Left lung (tissue), 10 donors: ENCODE results near the gene MIS18BP1. TPM values are rescaled to one million over a fixed set of nuclear protein-coding genes. Genes with fewer than 3 reads are reported as not detected.

Experiments
- ATAC-seq: fragments of 200-7000 bp; cut with Tn5 transposase; one replicate; pipeline ENCODE4 v1.9.1; 2020; ENCODE audit warnings: moderate library complexity
- DNase-seq, 4 donors: peaks; one replicate each; pipeline ENCODE4 v3.0.0-alpha.2; 2013 to 2020
- H3K27ac ChIP-seq, 2 donors: fragments of 200-600 bp; sonication (generic) in 1 of 2; one replicate each; pipeline versions ENCODE4 v1.5.0 to v1.8.0; 2020 to 2021
- H3K27me3 ChIP-seq, 2 donors: fragments of 200-600 bp; sonication (generic) in 1 of 2; one replicate each; pipeline versions ENCODE4 v1.5.0 to v1.8.0; 2020 to 2021
- H3K36me3 ChIP-seq, 2 donors: fragments of 200-600 bp; sonication (generic) in 1 of 2; one replicate each; pipeline versions ENCODE4 v1.5.0 to v1.8.0; 2020 to 2021
- H3K4me1 ChIP-seq, 2 donors: fragments of 200-600 bp; one replicate each; pipeline ENCODE4 v1.8.0; 2021
- H3K4me3 ChIP-seq, 2 donors: fragments of 200-600 bp; sonication (generic) in 1 of 2; one replicate each; pipeline versions ENCODE4 v1.5.0 to v1.8.0; 2020 to 2021; ENCODE audit warnings: mild to moderate bottlenecking in 1 of 2
- H3K9me3 ChIP-seq, 2 donors: fragments of 200-600 bp; sonication (generic) in 1 of 2; one replicate each; pipeline versions ENCODE4 v1.5.0 to v1.8.0; 2020 to 2021
- intact Hi-C, 2 donors: fragments of 100-400 bp; cut with DNase I; formaldehyde crosslinking; loops; one replicate each; pipeline versions ENCODE4 v1.11.2 to v1.14.2; 2022
- polyA plus RNA-seq, 6 donors: library from polyadenylated mRNA; unstranded; fragments of 120-200 nt; gene quantifications; one replicate each; pipeline ENCODE4 v1.2.1, GENCODE V29; 2013; ENCODE audit not compliant: insufficient read length in 6 of 6
- total RNA-seq, 2 donors: library from RNA; stranded (reverse); fragmentation: NEBNext Ultra II Directional; extraction: Animal tissue kit (Norgen Biotek cat#: 25700); gene quantifications; one replicate each; pipeline ENCODE4 v1.2.1, GENCODE V29; 2021
- TF ChIP-seq, protein P1 (sequence below), 2 donors: fragments of 200-600 bp; sonication (generic) in 1 of 2; IDR thresholded peaks; one replicate each; pipeline versions ENCODE4 v1.5.0 to v1.8.0; 2021; ENCODE audit warnings: antibody characterized with exemption in 2 of 2
- donor health status: DM: no; HTN: yes; CAD: no.
- donor health status: DM: no; HTN: no; CAD: no.

MIS18BP1 gene
- total and polyA plus RNA-seq, 8 donors, result 22.2 to 74.6 (median 51.5) TPM

DNA sequence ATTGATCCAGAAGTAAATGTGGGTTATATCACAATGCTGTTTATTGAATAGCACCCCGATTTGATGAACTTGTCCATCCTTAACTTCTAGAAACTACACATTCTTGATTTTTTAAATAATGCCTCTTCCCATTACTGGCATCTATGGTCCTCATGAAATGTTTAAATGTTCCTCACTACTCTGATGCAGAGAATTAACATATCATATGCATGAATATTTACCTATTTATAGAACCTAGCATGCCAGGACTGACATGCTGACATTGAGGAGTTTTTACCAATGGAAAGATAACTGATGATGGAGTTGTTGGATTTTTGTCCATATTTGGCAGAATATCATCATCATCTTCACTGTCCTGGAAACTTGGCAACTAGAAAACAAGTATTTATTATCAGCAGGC, 42.8 kb downstream of the MIS18BP1 start:
- H3K9me3 ChIP-seq, result no peaks in the 10 kb centered on the region
- no peaks in the 10 kb centered on the region for H3K27me3 ChIP-seq
- intact Hi-C loops, result no loop called here
- TF ChIP-seq, protein P1, sequence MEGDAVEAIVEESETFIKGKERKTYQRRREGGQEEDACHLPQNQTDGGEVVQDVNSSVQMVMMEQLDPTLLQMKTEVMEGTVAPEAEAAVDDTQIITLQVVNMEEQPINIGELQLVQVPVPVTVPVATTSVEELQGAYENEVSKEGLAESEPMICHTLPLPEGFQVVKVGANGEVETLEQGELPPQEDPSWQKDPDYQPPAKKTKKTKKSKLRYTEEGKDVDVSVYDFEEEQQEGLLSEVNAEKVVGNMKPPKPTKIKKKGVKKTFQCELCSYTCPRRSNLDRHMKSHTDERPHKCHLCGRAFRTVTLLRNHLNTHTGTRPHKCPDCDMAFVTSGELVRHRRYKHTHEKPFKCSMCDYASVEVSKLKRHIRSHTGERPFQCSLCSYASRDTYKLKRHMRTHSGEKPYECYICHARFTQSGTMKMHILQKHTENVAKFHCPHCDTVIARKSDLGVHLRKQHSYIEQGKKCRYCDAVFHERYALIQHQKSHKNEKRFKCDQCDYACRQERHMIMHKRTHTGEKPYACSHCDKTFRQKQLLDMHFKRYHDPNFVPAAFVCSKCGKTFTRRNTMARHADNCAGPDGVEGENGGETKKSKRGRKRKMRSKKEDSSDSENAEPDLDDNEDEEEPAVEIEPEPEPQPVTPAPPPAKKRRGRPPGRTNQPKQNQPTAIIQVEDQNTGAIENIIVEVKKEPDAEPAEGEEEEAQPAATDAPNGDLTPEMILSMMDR (IDR thresholded peaks at IDR 0.05), result no peak
- no peak for DNase-seq
- no peak for ATAC-seq
- no peak overlapping the region for H3K4me3 ChIP-seq
- no peaks in the 10 kb centered on the region for H3K4me1 ChIP-seq
- H3K36me3 ChIP-seq, result peaks cover 0 to 89% of the 10 kb centered on the region in 2 donors
- no peak overlapping the region for H3K27ac ChIP-seq

DNA sequence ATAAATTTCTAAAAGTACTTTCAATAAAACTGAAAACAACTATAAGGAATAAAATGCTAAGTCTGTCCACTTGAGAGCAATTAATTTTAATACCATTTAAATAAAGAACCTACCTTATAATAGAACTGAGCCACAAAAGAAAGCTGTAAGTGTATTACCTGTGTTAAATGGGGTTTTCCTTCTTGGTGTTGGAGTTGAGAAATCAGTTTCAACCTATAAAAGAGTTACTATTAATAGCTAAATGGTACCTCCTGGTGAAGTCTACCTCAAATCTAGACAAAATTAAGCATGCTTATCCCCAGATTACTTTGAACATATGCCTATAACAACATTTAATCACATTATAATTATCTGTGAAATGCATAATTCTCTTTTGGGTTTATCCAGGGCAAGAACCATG, 48.8 kb downstream of the MIS18BP1 start:
- ATAC-seq, result no peak
- TF ChIP-seq, protein P1 (IDR thresholded peaks at IDR 0.05), result no peak
- intact Hi-C loops, result no loop called here

DNA sequence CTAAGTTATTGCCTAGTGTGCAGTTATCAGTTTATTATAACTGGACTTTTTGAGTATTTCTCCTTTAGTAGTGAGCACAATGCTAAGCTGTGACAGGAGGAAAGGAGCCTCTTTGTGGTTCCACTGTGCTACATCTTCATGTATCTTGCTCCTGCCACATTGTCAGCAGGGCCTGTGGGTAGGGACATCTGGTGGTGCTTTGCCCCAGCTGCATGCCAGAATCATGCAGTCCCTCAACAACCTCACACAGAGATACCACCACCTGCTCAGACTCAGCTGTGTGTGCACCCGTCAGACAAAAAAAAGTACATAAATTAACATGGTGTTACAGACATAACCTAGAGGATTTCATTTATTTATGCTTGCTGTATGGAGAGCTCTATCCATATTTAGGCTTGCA, 51.1 kb downstream of the MIS18BP1 start:
- H3K4me3 ChIP-seq, result no peak overlapping the region
- peaks cover 0 to 47% of the 10 kb centered on the region in 2 donors for H3K36me3 ChIP-seq
- ATAC-seq (no peak), DNase-seq (peak in 1 of 4 donors; percentile 2)
- no peak overlapping the region for H3K27ac ChIP-seq
- TF ChIP-seq, protein P1 (IDR thresholded peaks at IDR 0.05), result no peak
- no peaks in the 10 kb centered on the region for H3K9me3 ChIP-seq
- no peaks in the 10 kb centered on the region for H3K4me1 ChIP-seq
- intact Hi-C loops, result no loop called here
- H3K27me3 ChIP-seq, result no peaks in the 10 kb centered on the region

More for the DNA sequence above, 48.8 kb downstream of the MIS18BP1 start:
- Histone ChIP-seq H3K4me3 (no peak overlapping the region), H3K36me3 (peaks cover 0 to 68% of the 10 kb centered on the region in 2 donors), H3K27ac (no peak overlapping the region), H3K27me3 (no peaks in the 10 kb centered on the region), H3K9me3 (no peaks in the 10 kb centered on the region), H3K4me1 (no peaks in the 10 kb centered on the region)
- no peak for DNase-seq

DNA sequence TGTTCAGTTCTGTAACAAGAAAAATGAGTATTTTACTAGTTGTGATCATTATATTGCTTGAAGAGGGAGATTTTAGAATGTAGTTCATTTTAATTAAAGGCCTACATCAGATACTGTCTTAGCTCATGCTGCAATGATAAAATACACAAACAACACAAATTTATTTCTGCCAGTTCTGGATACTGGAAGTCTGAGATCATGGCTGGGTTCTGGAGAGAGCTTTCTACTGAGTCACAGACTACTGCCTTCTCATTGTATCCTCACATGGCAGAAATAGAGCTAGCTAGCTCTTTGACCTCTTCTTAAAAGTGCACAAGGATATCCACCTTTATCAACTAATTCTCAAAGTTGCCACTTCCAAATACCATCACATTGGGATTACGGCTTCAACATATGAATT, 53.8 kb downstream of the MIS18BP1 start:
- Histone ChIP-seq H3K27ac (no peak overlapping the region), H3K9me3 (no peaks in the 10 kb centered on the region), H3K36me3 (peaks cover 0 to 31% of the 10 kb centered on the region in 2 donors), H3K4me1 (no peaks in the 10 kb centered on the region), H3K27me3 (no peaks in the 10 kb centered on the region), H3K4me3 (no peak overlapping the region)
- TF ChIP-seq, protein P1 (IDR thresholded peaks at IDR 0.05), result no peak
- ATAC-seq, result no peak
- intact Hi-C loops, result no loop called here
- DNase-seq, result no peak

DNA sequence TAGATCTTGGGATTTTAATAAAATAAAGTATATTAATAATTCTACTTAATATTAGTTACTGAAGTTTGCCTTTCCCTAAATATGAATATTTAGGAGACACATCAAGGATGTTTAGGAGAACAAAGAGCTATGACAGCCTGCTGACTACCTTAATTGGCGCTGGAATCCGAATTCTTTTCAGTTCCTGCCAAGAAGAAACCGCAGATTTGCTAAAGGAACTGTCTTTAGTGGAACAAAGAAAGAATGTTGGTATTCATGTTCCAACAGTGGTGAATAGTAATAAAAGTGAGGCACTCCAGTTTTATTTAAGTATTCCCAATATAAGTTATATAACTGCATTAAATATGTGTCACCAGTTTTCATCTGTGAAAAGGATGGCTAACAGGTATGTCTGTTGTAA, 54.5 kb downstream of the MIS18BP1 start:
- Histone ChIP-seq H3K36me3 (peaks cover 0 to 24% of the 10 kb centered on the region in 2 donors), H3K27me3 (no peaks in the 10 kb centered on the region), H3K4me3 (no peak overlapping the region), H3K4me1 (no peaks in the 10 kb centered on the region), H3K27ac (no peak overlapping the region), H3K9me3 (no peaks in the 10 kb centered on the region)
- no peak for ATAC-seq
- TF ChIP-seq, protein P1 (IDR thresholded peaks at IDR 0.05), result no peak
- no peak for DNase-seq
- intact Hi-C loops, result no loop called here
